Suprapubic skin (tissue), 4 donors: ENCODE measurements around the gene ANKRD12. TPM values are rescaled to one million over a fixed set of nuclear protein-coding genes. Genes with fewer than 3 reads are reported as not detected.

Experiments used
- DNase-seq, 2 donors: peaks; one replicate each; pipeline ENCODE4 v3.0.0-alpha.2; 2019; ENCODE audit warnings: low spot score in 2 of 2
- H3K27ac ChIP-seq: fragments of 200-600 bp; sonication (generic); one replicate; pipeline ENCODE4 v1.5.1; 2019
- H3K27me3 ChIP-seq: fragments of 200-600 bp; sonication (generic); one replicate; pipeline ENCODE4 v1.5.1; 2019
- H3K36me3 ChIP-seq: fragments of 200-600 bp; sonication (generic); one replicate; pipeline ENCODE4 v1.5.1; 2019
- H3K4me1 ChIP-seq: fragments of 200-600 bp; sonication (generic); one replicate; pipeline ENCODE4 v1.5.1; 2019
- H3K4me3 ChIP-seq: fragments of 200-600 bp; sonication (generic); one replicate; pipeline ENCODE4 v1.5.1; 2019; ENCODE audit warnings: mild to moderate bottlenecking
- H3K9me3 ChIP-seq: fragments of 200-600 bp; sonication (generic); one replicate; pipeline ENCODE4 v1.5.1; 2019
- CTCF ChIP-seq, 2 donors: fragments of 200-600 bp in 1 of 2; fragments of 450-650 bp in 1 of 2; sonication (generic) in 1 of 2; IDR thresholded peaks; one replicate each; pipeline ENCODE4 v1.5.1; 2016 to 2019; ENCODE audit warnings: antibody characterized with exemption in 2 of 2, mild to moderate bottlenecking in 1 of 2, moderate library complexity in 1 of 2
- EP300 ChIP-seq: sonication (generic); formaldehyde crosslinking; IDR thresholded peaks from one replicate; pipeline ENCODE4 v1.6.1; 2017; ENCODE audit warnings: antibody characterized with exemption
- POLR2A ChIP-seq, 2 donors: fragments of 450-650 bp; IDR thresholded peaks; one replicate each; pipeline ENCODE4 v1.6.1; 2017; ENCODE audit warnings: antibody characterized with exemption in 2 of 2, mild to moderate bottlenecking in 2 of 2, moderate library complexity in 2 of 2
- POLR2AphosphoS5 ChIP-seq, 3 donors: sonication (generic); formaldehyde crosslinking; IDR thresholded peaks; one replicate each; pipeline ENCODE4 v1.6.1; 2017; ENCODE audit warnings: antibody characterized with exemption in 3 of 3
- WGBS: methylation state at CpG from one replicate; pipeline ENCODE4 v1.1.5; 2018; 5-methylcytosine and 5-hydroxymethylcytosine counted together
- total RNA-seq, 4 donors: library from RNA; depleted of rRNA; stranded (reverse); fragments of >200 nt; gene quantifications; one replicate each; pipeline ENCODE4 v1.1.0, GENCODE V29; 2016

Gene ANKRD12
- total RNA-seq, 4 donors from 2014 or later = 41.0 to 107 (median 60.8) TPM

GRCh38 chr18:9172506-9173127 lies 36.0 kb downstream of the ANKRD12 start:
- DNase-seq = no peak

GRCh38 chr18:9173770-9174233 lies 37.2 kb downstream of the ANKRD12 start:
- Histone ChIP-seq H3K4me3 (no peak overlapping the region), H3K36me3 (no peaks in the 10 kb centered on the region), H3K4me1 (peaks cover 41% of the 10 kb centered on the region), H3K27ac (peak overlapping the region; percentile 18), H3K27me3 (no peaks in the 10 kb centered on the region), H3K9me3 (no peaks in the 10 kb centered on the region)
- TF ChIP-seq CTCF (IDR thresholded peaks at IDR 0.05) = no peak
- TF ChIP-seq POLR2A (IDR thresholded peaks at IDR 0.05) = no peak
- no peak for TF ChIP-seq EP300
- TF ChIP-seq POLR2AphosphoS5 (IDR thresholded peaks at IDR 0.05) = no peak
- WGBS = 70% methylated on average over 5 of the region's 6 CpGs
- DNase-seq = no peak

More at GRCh38 chr18:9172506-9173127, 36.0 kb downstream of the ANKRD12 start:
- H3K27me3 ChIP-seq = no peaks in the 10 kb centered on the region
- no peak overlapping the region for H3K27ac ChIP-seq
- peaks cover 35% of the 10 kb centered on the region for H3K4me1 ChIP-seq
- TF ChIP-seq EP300 = no peak
- no peak for TF ChIP-seq POLR2A (IDR thresholded peaks at IDR 0.05)
- TF ChIP-seq CTCF (IDR thresholded peaks at IDR 0.05) = no peak
- TF ChIP-seq POLR2AphosphoS5 (IDR thresholded peaks at IDR 0.05) = no peak
- H3K4me3 ChIP-seq = no peak overlapping the region
- no peaks in the 10 kb centered on the region for H3K36me3 ChIP-seq
- no peaks in the 10 kb centered on the region for H3K9me3 ChIP-seq
- WGBS = 83% methylated on average over 4 of the region's 4 CpGs

GRCh38 chr18:9174302-9174701 lies 37.7 kb downstream of the ANKRD12 start:
- DNase-seq = no peak
- TF ChIP-seq EP300 = no peak
- TF ChIP-seq POLR2A (IDR thresholded peaks at IDR 0.05) = no peak
- no peak for TF ChIP-seq CTCF (IDR thresholded peaks at IDR 0.05)
- TF ChIP-seq POLR2AphosphoS5 (IDR thresholded peaks at IDR 0.05) = no peak
- no CpG with 5 or more reads among the region's 4 CpGs for WGBS
- H3K36me3 ChIP-seq = peaks cover 2% of the 10 kb centered on the region
- H3K4me1 ChIP-seq = peaks cover 41% of the 10 kb centered on the region
- H3K27me3 ChIP-seq = no peaks in the 10 kb centered on the region
- H3K4me3 ChIP-seq = no peak overlapping the region
- H3K27ac ChIP-seq = peak overlapping the region; percentile 18
- no peaks in the 10 kb centered on the region for H3K9me3 ChIP-seq

GRCh38 chr18:9175115-9175514 lies 38.5 kb downstream of the ANKRD12 start:
- no peak overlapping the region for H3K27ac ChIP-seq
- TF ChIP-seq EP300 = no peak
- H3K36me3 ChIP-seq = peaks cover 4% of the 10 kb centered on the region
- no peak for DNase-seq
- peaks cover 46% of the 10 kb centered on the region for H3K4me1 ChIP-seq
- H3K9me3 ChIP-seq = no peaks in the 10 kb centered on the region
- H3K27me3 ChIP-seq = no peaks in the 10 kb centered on the region
- 95% methylated on average over 1 of the region's 1 CpG for WGBS
- no peak overlapping the region for H3K4me3 ChIP-seq

- Histone ChIP-seq H3K36me3 (peaks cover 4% of the 10 kb centered on the region), H3K4me1 (peaks cover 60% of the 10 kb centered on the region), H3K4me3 (no peak overlapping the region), H3K9me3 (no peaks in the 10 kb centered on the region), H3K27me3 (no peaks in the 10 kb centered on the region), H3K27ac (no peak overlapping the region)
- TF ChIP-seq POLR2A (IDR thresholded peaks at IDR 0.05) (no peak), CTCF (IDR thresholded peaks at IDR 0.05) (no peak), POLR2AphosphoS5 (IDR thresholded peaks at IDR 0.05) (no peak), EP300 (no peak)
- DNase-seq = no peak
- 87% methylated on average over 6 of the region's 6 CpGs for WGBS
Measured at GRCh38 chr18:9177031-9177430, 40.5 kb downstream of the ANKRD12 start.
